ENCODE data around the gene MMP14.

GRCh38 chr14:22848351-22849164, 12.2 kb downstream of the MMP14 start:
- TF ChIP-seq POLR2AphosphoS5 (IDR thresholded peaks at IDR 0.05; ENCODE audit: low read depth, low read length), result no peak
- no peak for TF ChIP-seq REST (IDR thresholded peaks at IDR 0.05; ENCODE audit: insufficient read depth in 1 of 2, low read depth in 2 of 2, low read length in 2 of 2)
- TF ChIP-seq SIN3A (IDR thresholded peaks at IDR 0.05; ENCODE audit: borderline replicate concordance, insufficient read depth, low read length), result no peak
- no peak for TF ChIP-seq TAF1 (IDR thresholded peaks at IDR 0.05; ENCODE audit: borderline replicate concordance, insufficient read depth, low read length)

Measured in PFSK-1 (cell line).